Parietal lobe (tissue), 2 donors: ENCODE results near the gene PLEK2. TPM values are rescaled to one million over a fixed set of nuclear protein-coding genes. Genes with fewer than 3 reads are reported as not detected.

Experiments used
- small RNA-seq: library from RNA; depleted of rRNA; stranded (forward); fragments of <200 nt; gene quantifications from one replicate; pipeline ENCODE3, GENCODE V24; 2014; ENCODE audit warnings: low replicate concordance
- total RNA-seq: library from RNA; depleted of rRNA; stranded (reverse); fragments of >200 nt; gene quantifications from one replicate; pipeline ENCODE4 v1.2.3, GENCODE V29; 2014

The PLEK2 gene, protein sequence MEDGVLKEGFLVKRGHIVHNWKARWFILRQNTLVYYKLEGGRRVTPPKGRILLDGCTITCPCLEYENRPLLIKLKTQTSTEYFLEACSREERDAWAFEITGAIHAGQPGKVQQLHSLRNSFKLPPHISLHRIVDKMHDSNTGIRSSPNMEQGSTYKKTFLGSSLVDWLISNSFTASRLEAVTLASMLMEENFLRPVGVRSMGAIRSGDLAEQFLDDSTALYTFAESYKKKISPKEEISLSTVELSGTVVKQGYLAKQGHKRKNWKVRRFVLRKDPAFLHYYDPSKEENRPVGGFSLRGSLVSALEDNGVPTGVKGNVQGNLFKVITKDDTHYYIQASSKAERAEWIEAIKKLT
- not detected for total RNA-seq

GRCh38 chr14:67411820-67412421 is at the start of gene PLEK2:
TSS of gene PLEK2 (minus strand) at chr14:67412165. CDS start at chr14:67412059, 106 bp downstream.

DNA sequence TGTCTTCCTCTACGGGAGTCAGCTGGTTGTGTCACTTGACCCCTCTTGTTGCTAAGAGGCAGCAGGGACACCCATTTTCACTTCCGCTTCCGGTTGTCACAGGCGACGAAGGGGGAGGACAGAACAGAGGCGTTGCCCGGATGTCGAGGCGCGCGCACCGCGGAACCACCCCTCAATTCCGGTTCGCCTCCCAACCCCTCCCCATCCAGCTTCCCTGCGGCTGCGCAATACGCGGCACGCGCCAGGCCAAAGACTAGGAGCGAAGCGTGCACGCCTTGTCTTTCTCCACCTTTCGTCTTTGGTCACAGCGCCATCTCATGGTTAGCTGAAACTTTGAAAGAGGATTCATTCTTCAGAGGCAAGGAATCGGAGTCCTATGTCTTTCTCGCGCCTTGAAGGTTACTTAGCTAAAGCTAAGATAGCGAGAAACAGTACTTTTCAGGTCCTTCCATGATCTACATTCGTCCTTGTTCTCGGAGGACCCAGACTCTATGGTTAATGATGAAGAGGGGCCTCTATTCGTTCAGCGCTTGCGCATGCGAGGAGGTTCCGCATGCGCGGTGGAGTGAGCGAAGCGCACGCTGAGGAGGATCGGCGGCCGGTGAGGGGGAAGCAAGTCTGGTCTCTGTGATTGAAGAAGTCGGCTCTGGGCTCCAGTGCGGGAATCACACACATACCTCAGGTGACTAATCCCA is 52.0 kb downstream of the PLEK2 start, which contains the start of the genes ATP6V1D and EIF2S1:
ATP6V1D (minus strand) TSS at position 30 of the 695 bp plus-strand sequence. CDS start 106 bp downstream, outside the sequence.
EIF2S1 (plus strand) TSS at position 554 of the 695 bp plus-strand sequence. CDS start 4,440 bp downstream, outside the sequence.

Small RNAs within 50 kb of the gene (small RNA-seq; reads per million reads assigned to genes)
- gene MIR5694 = not detected
- gene RF00019 = not detected

Other genes with a start within 250 kb of the PLEK2 start
- 0.94 TPM for gene GARIN2, start 222.7 kb downstream of the PLEK2 start, total RNA-seq
- 21.3 TPM for gene PALS1, start 170.7 kb downstream of the PLEK2 start, total RNA-seq
- 138 TPM for gene ATP6V1D, start 52.4 kb downstream of the PLEK2 start, total RNA-seq
- gene EIF2S1, start 51.8 kb downstream of the PLEK2 start, total RNA-seq = 86.4 TPM
- gene TMEM229B, start 76.6 kb upstream of the PLEK2 start, total RNA-seq = 19.1 TPM
- gene PLEKHH1, start 121.1 kb upstream of the PLEK2 start, total RNA-seq = 37.2 TPM
- gene PIGH, start 188.1 kb upstream of the PLEK2 start, total RNA-seq = 29.4 TPM
- gene ARG2, start 207.8 kb upstream of the PLEK2 start, total RNA-seq = 40.7 TPM